ENCODE results near the gene ITPR1.

- TF ChIP-seq CTCF (IDR thresholded peaks at IDR 0.05) (no peak), POLR2A (IDR thresholded peaks at IDR 0.05) (no peak)
These were observed 334.6 kb downstream of the ITPR1 start for GRCh38 chr3:4827767-4828166.
